Subcutaneous adipose tissue (tissue), 4 donors: ENCODE measurements around the gene IFTAP. TPM values are rescaled to one million over a fixed set of nuclear protein-coding genes. Genes with fewer than 3 reads are reported as not detected.

ENCODE experiments used
- CTCF ChIP-seq: fragments of 450-650 bp; IDR thresholded peaks from one replicate; pipeline ENCODE4 v1.5.1; 2016; ENCODE audit warnings: low read depth, mild to moderate bottlenecking, control low read depth, antibody characterized with exemption, moderate library complexity
- total RNA-seq, 4 donors: library from RNA; depleted of rRNA; stranded (reverse); fragments of >200 nt; gene quantifications; one replicate each; pipeline ENCODE4 v1.1.0, GENCODE V29; 2016

Gene IFTAP
- total RNA-seq, 4 donors from 2014 or later: 18.3 to 22.8 (median 20.6) TPM

GRCh38 chr11:36689442-36689841 is 95.1 kb downstream of the IFTAP start:
- no peak for TF ChIP-seq CTCF

- no peak for TF ChIP-seq CTCF
Observed at GRCh38 chr11:36692704-36693103, 98.4 kb downstream of the IFTAP start.

- no peak for TF ChIP-seq CTCF
Observed at GRCh38 chr11:36693139-36693843, 99.0 kb downstream of the IFTAP start.

- TF ChIP-seq CTCF: no peak
Observed at GRCh38 chr11:36695111-36695510, 100.8 kb downstream of the IFTAP start.

GRCh38 chr11:36695571-36695970 is 101.3 kb downstream of the IFTAP start:
- TF ChIP-seq CTCF: no peak

- no peak for TF ChIP-seq CTCF
Observed at GRCh38 chr11:36696550-36696949, 102.2 kb downstream of the IFTAP start.

- TF ChIP-seq CTCF: no peak
Observed at GRCh38 chr11:36699271-36699670, 105.0 kb downstream of the IFTAP start.
